HG02981 (cell line): ENCODE data around the gene CA11.

Source experiments
- ATAC-seq: cut with Tn5 transposase; IDR thresholded peaks from one replicate; pipeline ENCODE4 v1.9.1; 2021; ENCODE audit warnings: mild to moderate bottlenecking, moderate library complexity; ENCODE audit not compliant: unreplicated experiment

CA11 gene

DNA sequence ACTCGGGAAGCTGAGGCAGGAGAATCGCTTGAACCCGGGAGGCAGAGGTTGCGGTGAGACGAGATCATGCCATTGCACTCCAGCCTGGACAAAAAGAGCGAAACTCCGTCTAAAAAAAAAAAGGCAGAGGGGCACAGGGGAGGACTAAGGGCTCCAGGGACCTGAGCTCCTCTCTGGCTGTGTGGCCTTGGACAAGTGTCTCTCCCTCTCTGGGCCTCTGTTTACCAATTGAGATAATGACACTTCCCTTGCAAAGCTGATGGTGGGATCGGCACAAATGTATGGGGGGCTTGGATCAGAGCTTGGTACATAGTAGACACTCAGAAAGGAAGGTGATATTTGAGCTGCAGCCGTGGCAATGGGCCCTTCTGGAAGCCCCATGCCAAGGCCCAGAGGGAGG lies 50.8 kb downstream of the CA11 start:
- ATAC-seq: no peak

DNA sequence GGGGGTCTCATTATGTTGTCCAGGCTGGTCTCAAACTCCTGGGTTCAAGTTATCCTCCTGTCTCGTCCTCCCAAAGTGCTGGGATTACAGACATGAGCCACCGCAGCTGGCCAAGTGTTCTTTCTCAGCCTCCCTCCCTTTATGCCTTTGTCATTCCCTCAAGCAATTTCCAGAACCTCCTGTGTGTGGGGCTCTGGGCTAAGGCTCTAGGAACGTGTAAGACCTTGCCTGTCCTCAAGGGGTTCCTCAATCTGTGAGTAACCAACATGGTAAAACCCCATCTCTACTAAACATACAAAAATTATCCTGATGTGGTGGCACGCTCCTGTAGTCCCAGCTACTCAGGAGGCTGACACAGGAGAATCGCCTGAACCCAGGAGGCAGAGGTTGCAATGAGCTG lies 55.0 kb downstream of the CA11 start:
- ATAC-seq: no peak

GRCh38 chr19:48588670-48589401 lies 57.2 kb downstream of the CA11 start:
- ATAC-seq: no peak
